ENCODE data around the gene CTF1.
A peak's percentile ranks its signal among the peaks of the same experiment; 100 is the strongest.
"Not testable (repeated sequence)": the region's sequence is repeated elsewhere in the genome, so short reads cannot be mapped to it uniquely, and the experiment has no call there.

CTF1 gene, protein sequence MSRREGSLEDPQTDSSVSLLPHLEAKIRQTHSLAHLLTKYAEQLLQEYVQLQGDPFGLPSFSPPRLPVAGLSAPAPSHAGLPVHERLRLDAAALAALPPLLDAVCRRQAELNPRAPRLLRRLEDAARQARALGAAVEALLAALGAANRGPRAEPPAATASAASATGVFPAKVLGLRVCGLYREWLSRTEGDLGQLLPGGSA

DNA sequence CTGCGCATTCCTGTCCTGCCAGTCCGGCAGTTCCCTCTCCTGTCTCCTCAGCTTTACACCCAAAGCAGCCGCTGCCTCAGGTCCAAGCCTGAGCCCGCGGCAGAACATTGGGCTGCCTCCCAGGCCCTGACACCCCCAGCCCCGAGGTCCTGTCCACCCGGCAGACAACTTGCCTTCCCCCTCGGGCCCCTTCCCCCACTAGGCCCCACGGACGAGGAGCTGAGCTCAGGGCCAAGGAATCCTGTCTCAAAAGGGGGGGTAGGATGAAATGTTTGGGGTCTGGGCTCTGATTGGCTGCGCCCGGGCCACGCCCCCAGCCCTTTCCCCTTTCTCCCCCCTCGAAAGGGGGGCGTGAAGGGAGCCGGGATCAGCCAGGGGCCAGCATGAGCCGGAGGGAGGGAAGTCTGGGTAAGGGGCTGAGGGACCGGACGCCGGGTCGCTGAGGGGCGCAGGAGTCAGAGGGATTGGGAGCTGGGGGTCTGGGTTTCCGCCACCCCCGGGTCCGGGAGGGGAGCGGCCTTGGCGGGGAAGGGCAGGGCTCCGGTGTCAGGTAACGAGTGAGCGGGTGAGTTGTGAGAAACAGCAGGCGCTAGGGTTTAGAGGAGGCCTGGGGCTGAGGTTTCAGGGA, at the start of gene CTF1:
Gene CTF1 (plus strand): TSS at position 354 of the 628 bp plus-strand sequence. CDS start 30 bp downstream, at position 384.
- DNase-seq = peak; percentile 52

DNA sequence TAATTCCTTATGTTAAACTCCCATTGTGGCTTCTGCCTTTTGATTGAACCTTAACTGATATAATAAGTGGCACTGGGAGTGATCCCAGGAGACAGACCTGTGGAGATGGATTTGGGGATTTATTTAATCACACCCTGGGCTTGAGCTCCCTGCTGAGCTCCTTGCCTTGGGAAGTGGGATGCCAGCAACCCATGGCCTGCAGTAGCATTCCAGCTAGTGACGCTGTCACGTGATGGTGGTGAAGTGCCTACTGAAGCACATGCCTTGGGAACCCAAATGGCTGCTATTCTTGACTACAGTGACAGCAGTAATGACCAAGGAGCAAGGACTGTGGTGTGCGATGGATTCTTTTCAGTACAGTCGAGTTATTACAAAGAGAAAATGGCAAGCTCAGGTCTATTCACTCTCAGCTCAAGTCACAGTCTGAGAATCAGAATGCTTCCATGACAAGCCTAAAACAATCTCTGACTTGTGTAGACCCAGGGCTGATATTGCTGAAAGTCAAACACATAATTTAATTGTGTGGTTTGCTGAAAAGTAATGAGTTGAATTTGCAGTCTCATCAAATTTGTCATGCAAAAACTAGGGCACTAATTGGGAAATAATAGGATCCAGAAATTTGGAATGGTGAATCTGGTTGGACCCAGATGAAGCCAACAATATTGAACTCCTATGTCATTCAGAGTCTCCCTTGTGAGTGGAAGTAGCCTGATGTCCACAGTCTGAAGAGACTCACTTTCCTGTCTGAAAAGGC, 49.6 kb upstream of the CTF1 start:
- DNase-seq = no peak

DNA sequence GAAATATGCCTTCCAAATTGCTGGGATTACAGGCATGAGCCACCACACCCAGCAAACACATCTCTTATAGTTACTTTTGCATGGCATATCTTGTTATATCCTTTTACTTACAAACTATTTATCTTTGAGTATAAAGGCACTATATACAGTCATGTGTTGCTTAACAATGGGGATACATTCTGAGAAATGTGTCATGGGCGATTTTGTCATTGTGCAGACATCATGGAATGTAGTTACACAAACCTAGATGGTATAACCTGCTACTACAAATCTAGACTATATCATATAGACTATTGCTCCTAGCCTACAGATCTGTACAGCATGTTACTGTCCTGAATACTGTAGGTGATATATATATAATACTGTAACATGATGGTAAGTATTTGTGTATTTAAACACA, 46.2 kb upstream of the CTF1 start:
- no peak for DNase-seq

DNA sequence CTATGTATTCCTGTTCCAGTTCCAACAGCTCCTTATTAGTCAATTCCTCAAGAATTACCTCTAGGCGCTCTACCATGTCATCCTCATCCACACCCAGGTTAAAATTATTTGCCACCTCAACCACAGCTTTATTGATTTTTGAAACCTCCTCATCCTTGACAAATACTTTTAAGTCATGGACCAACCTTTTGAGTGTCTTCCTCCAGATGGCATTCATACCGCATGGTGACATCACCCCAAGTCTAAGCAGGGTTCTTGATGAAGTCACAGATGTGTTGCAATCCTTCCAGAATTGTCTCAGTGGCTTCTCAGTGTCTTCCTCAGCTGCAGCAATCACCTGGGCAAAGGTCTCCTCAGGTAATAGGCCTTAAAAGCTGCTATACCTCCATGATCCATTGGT, 42.7 kb upstream of the CTF1 start:
- no peak for DNase-seq

DNA sequence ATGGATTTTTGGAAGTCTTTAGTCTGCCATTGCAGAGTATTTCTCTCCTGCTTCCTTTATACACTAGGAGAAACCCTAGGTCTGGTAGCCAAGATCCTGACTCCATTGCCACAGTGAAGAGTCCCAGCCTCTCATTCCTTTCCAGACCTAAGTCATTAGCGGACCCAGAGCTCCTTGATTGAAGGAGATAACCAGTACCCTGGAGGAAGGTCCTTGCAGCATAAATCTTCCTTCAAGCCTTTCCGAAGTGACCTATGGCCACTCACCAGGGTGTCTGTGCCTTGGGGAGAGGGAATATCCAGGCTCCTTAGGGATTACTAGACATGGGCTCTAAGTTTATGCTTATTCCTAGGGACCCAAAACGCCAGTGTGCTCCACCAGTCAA, 38.3 kb upstream of the CTF1 start:
- no peak for DNase-seq

DNA sequence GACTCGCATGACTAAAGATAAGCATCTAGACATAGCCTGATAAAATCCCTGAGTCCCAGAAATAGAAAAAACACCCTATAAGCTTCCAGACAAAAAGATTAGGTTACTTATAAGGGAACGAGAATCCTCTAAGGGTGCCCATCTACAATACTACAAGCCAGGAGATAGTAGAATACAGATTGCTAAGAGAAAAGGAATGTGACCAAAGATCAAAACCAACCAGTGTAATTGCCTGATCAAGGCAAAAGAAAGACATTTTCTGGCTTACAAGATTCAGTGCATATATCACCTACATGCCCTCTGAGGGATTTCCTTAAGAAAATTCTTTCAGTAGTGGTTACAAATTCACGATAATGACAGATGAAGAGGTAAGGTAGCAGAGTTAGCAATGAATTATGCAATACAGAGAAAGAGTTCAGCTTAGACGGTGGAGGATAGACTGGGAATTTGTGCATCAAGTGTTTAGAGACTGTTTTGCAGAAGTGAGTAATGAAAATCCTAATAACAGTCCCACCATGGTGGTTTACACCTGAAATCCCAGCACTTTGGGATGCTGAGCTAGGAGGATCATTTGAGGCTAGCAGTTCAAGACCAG, 37.5 kb upstream of the CTF1 start:
- no peak for DNase-seq

DNA sequence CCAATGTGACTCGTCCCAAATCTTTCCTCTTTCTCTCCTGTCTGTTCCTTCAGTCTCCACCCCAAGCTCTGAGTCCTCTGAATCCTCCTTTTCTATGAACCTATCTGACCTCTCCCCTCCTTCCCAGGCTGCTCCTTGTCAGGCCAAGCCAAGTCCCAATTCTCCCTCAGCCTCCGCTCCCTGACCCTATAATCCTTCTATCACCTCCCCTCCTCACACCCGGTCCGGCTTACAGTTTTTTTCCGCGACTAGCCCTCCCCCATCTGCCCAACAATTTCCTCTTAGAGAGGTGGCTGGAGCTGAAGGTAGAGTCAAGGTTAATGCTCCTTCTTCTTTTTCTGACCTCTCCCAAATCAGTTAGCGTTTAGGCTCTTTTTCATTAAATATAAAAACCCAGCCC, 35.7 kb upstream of the CTF1 start:
- not testable (repeated sequence) for DNase-seq

DNA sequence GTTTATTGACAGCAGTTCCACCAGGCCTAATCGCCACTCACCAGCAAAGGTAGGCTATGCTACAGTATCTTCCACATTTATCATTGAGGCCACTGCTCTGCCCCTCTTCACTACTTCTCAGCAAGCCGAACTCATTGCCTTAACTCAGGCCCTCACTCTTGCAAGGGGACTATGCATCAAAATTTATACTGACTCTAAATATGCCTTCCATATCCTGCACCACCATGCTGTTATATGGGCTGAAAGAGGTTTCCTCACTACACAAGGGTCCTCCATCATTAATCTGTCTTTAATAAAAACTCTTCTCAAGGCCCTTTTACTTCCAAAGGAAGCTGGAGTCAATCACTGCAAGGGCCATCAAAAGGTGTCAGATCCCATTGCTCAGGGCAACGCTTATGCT, 33.2 kb upstream of the CTF1 start:
- not testable (repeated sequence) for DNase-seq

DNA sequence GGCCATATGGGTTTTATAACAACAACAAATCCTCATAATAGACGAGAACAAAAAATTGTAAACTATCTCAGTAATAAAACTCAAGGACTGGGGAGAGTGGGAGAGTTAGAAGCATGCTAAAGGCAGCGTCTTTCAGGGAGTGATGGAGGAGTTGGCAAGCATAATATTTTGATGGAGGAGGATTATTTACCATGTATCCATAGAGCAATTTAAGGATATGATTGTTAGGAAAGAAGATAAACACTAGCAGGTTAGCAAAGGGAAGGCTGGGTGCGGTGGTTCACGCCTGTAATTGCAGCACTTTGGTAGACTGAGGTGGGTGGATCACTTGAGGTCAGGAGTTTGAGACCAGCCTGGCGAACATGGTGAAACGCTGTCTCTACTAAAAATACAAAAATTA, 30.4 kb upstream of the CTF1 start:
- DNase-seq = no peak

DNA sequence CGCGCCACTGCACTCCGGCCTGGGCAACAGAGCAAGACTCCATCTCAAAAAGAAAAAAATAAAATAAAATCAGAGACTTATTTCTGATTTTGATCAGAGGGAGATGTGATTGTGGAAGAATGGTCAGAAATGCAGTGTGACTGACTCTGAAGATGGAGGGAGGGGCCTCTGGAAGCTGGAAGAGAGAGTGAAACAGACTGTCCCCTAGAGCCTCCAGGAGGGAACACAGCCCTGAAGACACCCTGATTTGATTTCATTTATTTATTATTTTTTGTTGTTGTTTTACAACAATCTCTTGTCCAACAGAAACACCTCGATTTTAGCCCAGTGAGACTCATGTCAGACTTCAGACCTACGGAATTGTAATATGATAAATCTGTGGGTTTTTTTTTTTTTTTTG, 28.7 kb upstream of the CTF1 start:
- no peak for DNase-seq

DNA sequence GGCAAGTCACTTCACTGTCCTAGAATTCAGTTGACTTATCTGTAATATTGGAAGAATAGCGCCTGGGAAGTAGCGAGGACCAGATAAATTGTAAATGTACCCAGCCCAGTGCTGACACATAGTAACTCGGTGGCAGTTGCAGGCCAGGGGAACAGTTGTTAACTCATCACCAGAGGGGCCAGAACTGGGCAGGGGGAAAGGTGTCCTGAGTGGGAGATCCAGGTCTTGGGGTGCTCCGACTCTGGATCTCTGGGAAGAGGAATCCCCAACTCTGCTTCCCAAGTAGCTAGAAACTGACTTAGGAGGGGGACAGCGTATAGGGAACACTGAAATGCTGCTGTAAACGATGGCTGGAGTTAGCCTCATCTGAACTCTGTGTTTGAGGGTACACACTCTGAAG, 25.5 kb upstream of the CTF1 start:
- no peak for DNase-seq

DNA sequence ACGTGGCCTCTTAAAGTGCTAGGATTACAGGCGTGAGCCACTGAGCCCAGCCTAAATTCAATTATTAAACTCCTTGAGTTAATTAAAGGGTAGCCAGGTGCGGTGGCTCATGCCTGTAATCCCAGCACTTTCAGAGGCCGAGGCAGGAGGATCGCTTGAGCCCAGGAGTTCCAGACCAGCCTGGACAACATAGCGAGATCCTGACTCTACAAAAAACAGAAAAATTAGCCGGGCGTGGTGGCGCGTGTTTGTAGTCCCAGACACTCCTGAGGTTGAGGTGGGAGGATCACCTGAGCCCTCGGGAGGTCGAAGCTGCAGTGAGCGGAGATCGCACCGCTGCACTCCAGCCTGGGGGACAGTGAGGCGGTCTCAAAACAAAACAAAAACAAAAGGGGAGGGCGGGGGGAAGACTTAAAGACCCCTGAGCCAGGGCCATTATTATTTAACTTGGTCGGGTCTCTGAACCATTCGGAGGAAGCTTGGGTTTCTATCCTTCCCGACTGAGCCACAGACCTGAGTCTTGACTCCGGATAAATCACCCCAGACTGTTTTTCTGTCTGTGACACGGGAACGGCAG, 22.1 kb upstream of the CTF1 start:
- no peak for DNase-seq

DNA sequence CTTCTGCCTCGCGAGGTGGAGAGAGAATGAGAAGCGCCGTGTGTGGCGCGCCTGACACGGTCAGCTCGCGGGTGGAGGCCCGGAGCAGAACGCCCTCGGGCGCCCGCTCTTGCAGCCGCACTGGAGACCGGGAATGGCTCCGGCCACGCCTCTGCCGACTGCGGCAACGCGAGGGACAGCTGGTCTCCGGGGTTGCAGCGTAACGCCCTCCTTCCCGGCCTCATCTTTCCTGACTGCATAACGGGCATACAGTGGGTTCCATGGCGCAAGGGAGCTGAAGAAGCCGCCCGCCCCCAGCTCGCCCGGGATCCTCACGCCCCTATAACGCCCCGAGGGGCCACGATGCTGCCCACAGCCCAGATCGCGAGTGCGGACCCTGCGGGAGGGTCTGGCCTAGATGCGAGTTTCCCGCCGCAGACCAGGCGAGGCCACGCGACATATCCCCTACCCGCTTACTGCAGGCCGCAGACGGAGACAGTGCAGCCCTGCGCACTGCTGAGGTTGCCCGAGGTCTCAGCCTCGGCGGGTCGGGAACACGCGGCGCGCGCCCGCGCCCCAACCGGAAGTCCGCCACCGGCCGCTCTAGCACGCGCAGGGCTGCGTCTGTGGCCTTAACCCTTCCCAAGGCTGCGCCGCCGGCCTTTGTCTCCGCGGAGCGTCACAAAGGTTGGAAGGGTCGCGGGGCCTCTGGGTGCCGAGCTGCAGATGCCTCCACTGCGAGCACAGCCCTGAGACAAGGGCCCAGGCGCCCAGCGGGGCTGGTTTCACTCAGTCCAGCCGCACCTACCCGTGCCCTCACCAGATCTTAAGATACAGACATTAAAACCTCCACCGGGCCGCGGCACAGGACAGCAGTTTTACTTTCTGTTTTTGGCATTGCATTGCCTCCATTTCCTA, 21.3 kb upstream of the CTF1 start:
- DNase-seq = peak; percentile 79

DNA sequence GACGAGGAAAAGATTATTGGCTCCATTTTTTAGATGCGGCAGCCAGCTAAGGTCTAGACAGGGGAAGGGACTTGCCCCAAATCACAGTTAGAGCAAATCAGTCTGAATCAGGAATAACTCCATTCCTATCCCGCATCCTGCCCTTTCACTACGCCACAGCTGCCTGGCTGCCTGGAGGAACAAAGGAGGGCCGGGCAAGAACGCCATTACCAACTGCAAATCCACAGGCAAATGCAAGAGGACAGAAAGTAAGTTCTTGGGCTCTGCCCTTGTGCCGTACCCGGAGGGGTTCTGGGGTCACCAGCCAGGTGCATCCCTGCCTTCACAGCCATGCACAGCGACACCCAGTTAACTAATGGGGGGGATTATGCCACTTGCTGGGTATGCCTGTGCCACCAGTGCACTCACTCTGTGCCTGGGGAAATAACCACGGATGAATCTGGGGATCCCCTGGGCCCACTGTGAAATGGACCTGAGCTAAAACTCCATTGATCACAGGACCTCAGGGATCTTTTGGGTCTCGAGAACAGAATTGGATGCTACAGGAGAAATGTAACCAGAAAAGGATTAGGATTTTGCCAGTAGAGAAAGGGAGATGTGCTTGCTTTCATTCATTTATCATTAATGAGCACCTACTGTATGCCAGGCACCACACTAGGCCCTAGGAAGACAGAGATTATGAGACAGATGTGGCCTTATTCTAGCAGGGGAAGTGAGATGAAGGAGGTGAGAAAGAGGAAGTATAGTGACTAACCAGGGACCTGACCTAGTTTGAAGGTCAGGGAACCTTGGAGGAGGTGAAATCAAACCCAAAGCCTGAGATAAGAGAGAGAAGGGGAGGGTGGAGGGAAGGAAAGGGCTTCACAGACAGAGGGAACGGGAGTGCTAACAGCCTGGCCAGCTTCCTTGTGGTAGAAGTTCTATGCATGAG, 20.3 kb upstream of the CTF1 start:
- peak; percentile 14 for DNase-seq

DNA sequence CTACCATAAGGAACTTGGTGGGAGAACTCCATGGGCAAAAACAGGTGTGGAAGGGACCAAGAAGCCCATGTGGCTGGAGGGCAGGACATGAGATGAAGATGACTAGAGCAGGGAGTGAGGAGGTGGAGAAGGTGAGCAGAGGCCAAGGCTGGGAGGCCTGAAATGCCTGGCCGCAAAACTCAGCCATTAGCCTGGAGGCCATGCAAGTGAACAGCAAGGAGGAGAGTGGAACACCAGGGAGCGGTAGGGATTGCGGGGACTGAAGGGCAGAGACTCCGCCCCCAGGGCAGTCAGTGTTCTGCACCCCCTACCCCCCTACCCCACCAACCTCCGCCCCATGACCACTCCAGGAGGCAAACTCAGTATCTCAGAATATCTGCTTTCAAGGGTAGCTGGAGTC, 19.5 kb upstream of the CTF1 start:
- no peak for DNase-seq

DNA sequence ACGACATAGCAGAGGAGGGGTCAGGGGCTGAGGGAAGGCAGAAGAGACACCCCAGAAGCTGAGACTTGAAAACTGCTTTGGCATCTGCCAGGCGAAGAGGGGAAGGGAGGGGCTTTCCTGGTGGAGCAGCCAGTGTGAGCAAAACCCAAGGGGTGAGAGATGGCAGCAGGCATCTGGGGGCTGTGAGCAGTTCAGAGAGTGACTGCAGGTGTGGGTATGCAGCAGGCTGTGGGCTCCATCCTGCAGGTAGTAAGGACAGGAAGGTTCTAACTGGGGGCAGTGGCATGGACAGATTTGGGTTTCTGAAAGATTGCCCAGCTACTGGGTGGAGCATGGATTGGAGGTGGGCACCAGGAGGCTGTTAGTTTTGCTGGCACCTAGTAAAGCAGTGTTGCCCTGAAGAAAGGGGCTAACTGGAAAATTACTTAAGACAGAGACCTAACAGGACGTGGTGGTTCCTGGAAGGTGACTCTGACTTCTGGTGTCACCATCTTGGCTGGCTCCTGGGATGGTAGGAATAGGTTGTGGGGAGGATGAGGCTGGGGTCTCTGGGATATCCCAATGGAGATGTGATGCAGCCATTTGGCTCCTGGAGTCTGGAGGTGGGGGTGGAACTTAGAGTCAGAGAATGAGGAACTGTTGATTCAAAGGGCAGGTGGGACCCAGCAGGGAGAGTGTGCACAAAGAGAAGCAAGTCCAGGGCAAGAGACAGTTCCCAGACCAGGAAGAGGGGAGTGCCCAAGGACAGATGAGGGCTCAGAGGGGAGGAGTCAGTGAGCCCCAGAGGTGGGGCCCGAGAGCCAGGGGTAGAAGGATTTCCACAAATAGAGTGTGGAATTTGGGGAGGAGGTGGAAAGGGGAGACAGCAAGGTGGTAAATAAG, 13.7 kb upstream of the CTF1 start:
- no peak for DNase-seq

DNA sequence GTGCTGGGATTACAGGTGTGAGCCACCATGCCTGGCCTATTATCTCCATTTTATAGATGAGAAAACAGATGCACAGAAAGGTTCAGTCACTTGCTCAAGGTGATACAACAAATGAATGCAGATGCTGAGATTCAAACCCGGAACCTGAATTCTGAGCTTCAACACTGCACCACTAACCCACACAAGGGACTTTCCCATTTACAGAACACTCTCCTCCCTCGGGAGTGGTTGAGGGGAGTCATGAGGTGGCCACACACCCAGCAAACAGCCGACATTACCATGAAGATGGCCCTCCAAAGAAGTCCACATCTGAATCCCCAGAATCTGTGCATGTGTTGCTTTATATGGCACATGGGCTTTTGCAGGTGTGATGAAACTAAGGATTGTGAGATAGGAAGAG, 11.7 kb upstream of the CTF1 start:
- DNase-seq = no peak

DNA sequence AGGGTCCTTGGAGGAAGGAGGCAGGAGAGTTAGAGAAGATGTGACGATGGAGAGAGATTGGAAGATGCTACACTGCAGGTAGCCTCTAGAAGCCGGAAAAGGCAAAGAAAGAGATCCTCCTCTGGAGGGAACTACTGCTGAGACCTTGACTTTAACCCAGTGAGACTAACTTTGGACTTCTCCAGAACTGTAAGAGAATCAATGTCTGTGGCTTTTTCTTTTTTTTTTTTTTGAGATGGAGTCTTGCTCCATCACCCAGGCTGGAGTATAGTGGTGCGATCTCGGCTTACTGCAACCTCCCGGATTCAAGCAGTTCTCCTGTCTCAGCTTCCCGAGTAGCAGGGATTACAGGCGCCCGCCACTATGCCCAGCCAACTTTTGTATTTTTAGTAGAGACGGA, 11.2 kb upstream of the CTF1 start:
- no peak for DNase-seq

DNA sequence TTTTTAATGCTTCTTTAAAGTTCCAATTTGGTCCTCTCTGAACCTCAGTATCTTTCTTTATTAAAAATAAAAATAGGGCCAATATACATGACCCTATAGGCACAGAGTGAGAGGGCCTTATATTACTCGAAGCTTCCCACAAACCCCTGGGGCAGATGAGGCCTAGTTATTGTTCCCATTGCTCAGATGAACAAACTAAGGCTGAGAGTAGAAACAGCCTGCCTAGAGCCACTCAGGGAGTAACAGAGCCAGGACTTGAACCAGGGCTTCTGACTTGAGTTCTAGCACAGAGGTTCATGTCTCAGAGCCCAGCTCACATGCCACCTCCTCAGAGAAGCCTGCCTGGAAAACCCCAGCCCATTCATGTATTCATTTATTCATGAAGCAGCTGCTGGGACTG, 10.3 kb upstream of the CTF1 start:
- DNase-seq = no peak

DNA sequence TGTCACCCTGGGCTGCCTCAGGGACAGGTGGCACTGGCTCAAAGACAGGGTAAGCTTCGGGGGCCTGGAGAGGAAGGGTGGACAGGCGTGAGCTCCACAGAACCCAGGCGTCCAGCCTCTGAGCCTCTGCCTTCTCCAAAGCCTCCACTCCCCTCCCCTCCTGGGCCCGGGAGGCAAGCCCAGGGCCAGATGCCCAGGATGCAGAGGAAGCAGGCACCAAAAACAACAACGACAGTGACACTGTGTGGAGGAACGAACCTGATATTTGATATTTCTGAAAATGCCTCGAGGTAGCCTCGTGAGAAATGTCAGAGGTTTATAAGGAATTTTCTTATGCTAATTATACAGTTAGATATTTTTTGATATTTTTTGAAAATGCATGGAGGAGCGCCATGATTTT, 8.5 kb upstream of the CTF1 start:
- no peak for DNase-seq
